Transverse colon (tissue), 4 donors: ENCODE data around the gene TAS1R3. TPM values are rescaled to one million over a fixed set of nuclear protein-coding genes. Genes with fewer than 3 reads are reported as not detected.

Source experiments
- DNase-seq: peaks from one replicate; pipeline ENCODE4 v3.0.0-alpha.2; 2019
- H3K27ac ChIP-seq, 4 donors: fragments of 200-600 bp; sonication (generic); 2 replicates each; pipeline ENCODE4 v1.5.1; 2016 to 2018; ENCODE audit warnings: inconsistent platforms in 4 of 4
- H3K27me3 ChIP-seq: fragments of 200-600 bp; sonication (generic); 2 replicates; pipeline ENCODE4 v1.5.1; 2017; ENCODE audit warnings: inconsistent platforms
- H3K36me3 ChIP-seq, 4 donors: fragments of 200-600 bp; sonication (generic); 2 replicates each; pipeline ENCODE4 v1.5.1; 2017 to 2019; ENCODE audit warnings: inconsistent platforms in 4 of 4
- H3K4me1 ChIP-seq, 4 donors: fragments of 200-600 bp; sonication (generic); 2 replicates each; pipeline ENCODE4 v1.5.1; 2017 to 2020; ENCODE audit warnings: inconsistent platforms in 4 of 4
- H3K4me3 ChIP-seq, 4 donors: fragments of 200-600 bp; sonication (generic); 1 replicate in 1 of 4; 2 replicates in 3 of 4; pipeline versions ENCODE4 v1.5.1 to v1.6.1; 2017 to 2019; ENCODE audit warnings: inconsistent platforms in 4 of 4
- H3K9me3 ChIP-seq, 2 donors: fragments of 200-600 bp; sonication (generic); 2 replicates each; pipeline ENCODE4 v1.5.1; 2017 to 2019; ENCODE audit warnings: inconsistent platforms in 2 of 2
- CTCF ChIP-seq, 5 experiments: fragments of 200-600 bp in 3 of 5; fragments of 450-650 bp in 2 of 5; sonication (generic) in 3 of 5; IDR thresholded peaks; 1 replicate in 2 of 5; 2 replicates in 3 of 5; pipeline ENCODE4 v1.5.1; 2016 to 2017; ENCODE audit warnings: antibody characterized with exemption in 5 of 5, inconsistent platforms in 3 of 5, mild to moderate bottlenecking in 2 of 5, moderate library complexity in 1 of 5
- EP300 ChIP-seq: sonication (generic); formaldehyde crosslinking; IDR thresholded peaks from one replicate; pipeline ENCODE4 v1.6.1; 2017; ENCODE audit warnings: antibody characterized with exemption, low read depth
- POLR2A ChIP-seq: fragments of 450-650 bp; IDR thresholded peaks from one replicate; pipeline ENCODE4 v1.6.1; 2016; ENCODE audit warnings: antibody characterized with exemption, mild to moderate bottlenecking, moderate library complexity
- POLR2AphosphoS5 ChIP-seq, 3 donors: sonication (generic); formaldehyde crosslinking; IDR thresholded peaks; one replicate each; pipeline ENCODE4 v1.6.1; 2016; ENCODE audit warnings: antibody characterized with exemption in 3 of 3
- WGBS, 2 donors: methylation state at CpG; one replicate each; pipeline ENCODE4 v1.1.5; 2018; ENCODE audit warnings: low coverage in 1 of 2; 5-methylcytosine and 5-hydroxymethylcytosine counted together
- in situ Hi-C, 4 donors: fragments of 200-750 bp; cut with MboI; loops; one replicate each; pipeline versions ENCODE4 v1.15.0 to v1.15.1; 2017; ENCODE audit warnings: low sequenced_read_pairs in 3 of 4, low pct_ligation_motif_present in 1 of 4, low pct_unique_long_range_greater_than_20kb in 1 of 4
- intact Hi-C: fragments of 100-400 bp; cut with DNase I; formaldehyde crosslinking; loops from one replicate; pipeline ENCODE4 v1.15.1; 2023; ENCODE audit warnings: low total_unique reads
- total RNA-seq, 4 donors: library from RNA; depleted of rRNA; stranded (reverse); fragments of >200 nt; gene quantifications; one replicate each; pipeline ENCODE4 v1.1.0, GENCODE V29; 2016

Gene TAS1R3
- total RNA-seq, 4 donors from 2014 or later, result 0.40 to 2.0 (median 1.9) TPM; not detected in 1

GRCh38 chr1:1333551-1334241 is 2.6 kb downstream of the TAS1R3 start:
- H3K4me1 ChIP-seq, result peaks cover 3 to 18% (median 13%) of the 10 kb centered on the region in 4 donors
- 70% methylated on average over 30 of the region's 36 CpGs; no CpG with 5 or more reads in 1 of the 2 donors for whole genome bisulfite sequencing, 2 donors
- H3K27ac ChIP-seq, result no peak overlapping the region
- peaks cover 12% of the 10 kb centered on the region for H3K27me3 ChIP-seq
- DNase-seq, result no peak
- in situ Hi-C loops, result no loop called here
- no peak overlapping the region for H3K4me3 ChIP-seq
- H3K36me3 ChIP-seq, result no peaks in the 10 kb centered on the region
- TF ChIP-seq POLR2AphosphoS5 (IDR thresholded peaks at IDR 0.05) (no peak), EP300 (no peak)
- no peaks in the 10 kb centered on the region for H3K9me3 ChIP-seq
- intact Hi-C loops, result no loop called here

GRCh38 chr1:1334835-1335234 is 3.8 kb downstream of the TAS1R3 start:
- Histone ChIP-seq H3K27me3 (peaks cover 12% of the 10 kb centered on the region), H3K4me3 (no peak overlapping the region), H3K36me3 (peaks cover 0 to 3% (median 0%) of the 10 kb centered on the region in 4 donors), H3K9me3 (no peaks in the 10 kb centered on the region), H3K27ac (no peak overlapping the region), H3K4me1 (peaks cover 3 to 18% (median 13%) of the 10 kb centered on the region in 4 donors)
- TF ChIP-seq POLR2AphosphoS5 (IDR thresholded peaks at IDR 0.05), result no peak
- no peak for TF ChIP-seq POLR2A
- no peak for TF ChIP-seq EP300
- TF ChIP-seq CTCF (IDR thresholded peaks at IDR 0.05), result no peak
- in situ Hi-C loops, result no loop called here
- WGBS, 2 donors, result 85% methylated on average over 11 of the region's 11 CpGs; no CpG with 5 or more reads in 1 of the 2 donors
- DNase-seq, result no peak
- intact Hi-C loops, result no loop called here

GRCh38 chr1:1335283-1335682 is 4.2 kb downstream of the TAS1R3 start:
- H3K27ac ChIP-seq, result no peak overlapping the region
- no peak overlapping the region for H3K4me3 ChIP-seq
- intact Hi-C loops (no loop called here), in situ Hi-C loops (no loop called here)
- H3K9me3 ChIP-seq, result no peaks in the 10 kb centered on the region
- TF ChIP-seq POLR2AphosphoS5 (IDR thresholded peaks at IDR 0.05) (no peak), POLR2A (no peak), EP300 (no peak), CTCF (IDR thresholded peaks at IDR 0.05) (no peak)
- WGBS, 2 donors, result 86% methylated on average over 16 of the region's 16 CpGs; no CpG with 5 or more reads in 1 of the 2 donors
- peaks cover 0 to 3% (median 0%) of the 10 kb centered on the region in 4 donors for H3K36me3 ChIP-seq
- no peak for DNase-seq
- peaks cover 3 to 18% (median 13%) of the 10 kb centered on the region in 4 donors for H3K4me1 ChIP-seq
- peaks cover 12% of the 10 kb centered on the region for H3K27me3 ChIP-seq

- intact Hi-C loops, result no loop called here
- Histone ChIP-seq H3K4me1 (peaks cover 3 to 15% (median 13%) of the 10 kb centered on the region in 4 donors), H3K36me3 (peaks cover 0 to 3% (median 0%) of the 10 kb centered on the region in 4 donors), H3K9me3 (no peaks in the 10 kb centered on the region), H3K27ac (no peak overlapping the region), H3K4me3 (no peak overlapping the region), H3K27me3 (peaks cover 12% of the 10 kb centered on the region)
- WGBS, 2 donors, result 82% methylated on average over 17 of the region's 21 CpGs; no CpG with 5 or more reads in 1 of the 2 donors
- no peak for TF ChIP-seq POLR2AphosphoS5 (IDR thresholded peaks at IDR 0.05)
- no peak for TF ChIP-seq EP300
- no peak for TF ChIP-seq POLR2A
- no peak for TF ChIP-seq CTCF (IDR thresholded peaks at IDR 0.05)
- in situ Hi-C loops, result no loop called here
- DNase-seq, result no peak
Observed at GRCh38 chr1:1335792-1336248, 4.7 kb downstream of the TAS1R3 start.
